Caco-2 (cell line): ENCODE data around the gene EPPIN. TPM values are rescaled to one million over a fixed set of nuclear protein-coding genes. Genes with fewer than 3 reads are reported as not detected.

ENCODE experiments used
- BruUV-seq: library from RNA; stranded (reverse); fragments of 400-500 nt; replicated peaks from 2 replicates; lab custom pipeline; 2021; lab: Mats Ljungman, UMichigan
- CTCF ChIA-PET: fragments of 300-600 bp; sonication (Branson Sonifier 250); formaldehyde crosslinking; loops from one replicate; lab custom pipeline; 2022; ENCODE audit warnings: antibody characterized with exemption; lab: Charles Lee
- POLR2A ChIA-PET: fragments of 300-600 bp; sonication (Branson Sonifier 250); formaldehyde crosslinking; loops from one replicate; lab custom pipeline; 2022; ENCODE audit warnings: antibody characterized with exemption; lab: Charles Lee
- DNase-seq, 2 experiments: peaks; one replicate each; pipeline versions ENCODE4 v3.0.0 to v3.0.0-alpha.2; 2020 to 2022
- H3K27me3 ChIP-seq: replicated peaks from 2 replicates; pipeline ENCODE4 v1.6.0; 2011; ENCODE audit warnings: low read length; ENCODE audit not compliant: control insufficient read depth, insufficient read depth
- H3K36me3 ChIP-seq: 2 replicates; pipeline ENCODE4 v1.5.1; 2011; ENCODE audit warnings: low read length; ENCODE audit not compliant: control insufficient read depth, insufficient read depth
- H3K4me1 ChIP-seq: fragments of 250-450 bp; sonication (Bioruptor Pico); 2 replicates; pipeline ENCODE4 v1.5.1; 2020; ENCODE audit warnings: mild to moderate bottlenecking
- H3K4me3 ChIP-seq: 2 replicates; pipeline ENCODE4 v1.5.1; 2011; ENCODE audit warnings: low read depth, mild to moderate bottlenecking, control low read depth, low read length
- H3K9me3 ChIP-seq: fragments of 250-450 bp; sonication (Bioruptor Pico); 2 replicates; pipeline ENCODE4 v1.5.1; 2020; ENCODE audit warnings: mild to moderate bottlenecking, moderate library complexity
- H3K27ac Mint-ChIP-seq: one replicate; pipeline ENCODE4 v1.8.0; 2022; ENCODE audit warnings: mixed read lengths; ENCODE audit not compliant: unreplicated experiment
- H3K27me3 Mint-ChIP-seq: one replicate; pipeline ENCODE4 v1.8.0; 2022; ENCODE audit warnings: mixed read lengths; ENCODE audit not compliant: insufficient read depth, unreplicated experiment
- H3K36me3 Mint-ChIP-seq: one replicate; pipeline ENCODE4 v1.8.0; 2022; ENCODE audit warnings: mild to moderate bottlenecking, mixed read lengths; ENCODE audit not compliant: insufficient read depth, unreplicated experiment
- H3K4me1 Mint-ChIP-seq: one replicate; pipeline ENCODE4 v1.8.0; 2022; ENCODE audit warnings: low read depth, mixed read lengths; ENCODE audit not compliant: unreplicated experiment
- H3K4me3 Mint-ChIP-seq: one replicate; pipeline ENCODE4 v1.8.0; 2022; ENCODE audit warnings: mild to moderate bottlenecking, moderate library complexity, mixed read lengths; ENCODE audit not compliant: unreplicated experiment
- H3K9me3 Mint-ChIP-seq: one replicate; pipeline ENCODE4 v1.8.0; 2022; ENCODE audit warnings: mixed read lengths; ENCODE audit not compliant: unreplicated experiment
- CTCF ChIP-seq, 2 experiments: fragments of 200-600 bp in 1 of 2; IDR thresholded peaks; 1 replicate in 1 of 2; 2 replicates in 1 of 2; pipeline versions ENCODE4 v1.5.1 to v1.8.0; 2011 to 2022; ENCODE audit warnings: antibody characterized with exemption in 1 of 2, control low read depth in 1 of 2, inconsistent platforms in 1 of 2, low read depth in 1 of 2, low read length in 1 of 2, mild to moderate bottlenecking in 1 of 2, moderate library complexity in 1 of 2; ENCODE audit not compliant: insufficient read depth in 1 of 2, severe bottlenecking in 1 of 2, unreplicated experiment in 1 of 2
- intact Hi-C: fragments of 100-400 bp; cut with micrococcal nuclease; formaldehyde crosslinking; loops from one replicate; pipeline ENCODE4 v1.10.0; 2022; ENCODE audit not compliant: unreplicated experiment
- total RNA-seq: library from RNA; stranded (reverse); gene quantifications from 2 replicates; pipeline ENCODE4 v1.2.3, GENCODE V29; 2022

The EPPIN gene
- total RNA-seq, 1 experiment from 2014 or later = not detected

DNA sequence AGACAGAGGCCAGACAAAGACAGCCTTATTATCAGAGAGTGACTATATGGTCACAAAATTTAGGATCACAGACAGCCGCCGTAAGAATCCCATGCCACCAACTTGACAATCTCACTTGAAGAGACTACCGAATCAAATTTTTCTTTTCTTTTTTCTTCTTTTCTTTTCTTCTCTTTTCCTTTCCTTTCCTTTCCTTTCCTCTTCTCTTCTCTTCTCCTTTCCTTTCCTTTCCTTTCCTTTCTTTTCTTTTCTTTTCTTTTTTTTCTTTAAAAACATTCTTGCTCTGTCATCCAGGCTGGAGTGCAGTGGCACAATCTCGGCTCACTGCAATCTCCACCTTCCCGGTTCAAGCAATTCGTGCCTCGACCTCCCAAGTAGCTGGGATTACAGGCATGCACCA lies 1.2 kb upstream of the EPPIN start:
- Histone ChIP-seq H3K9me3 (0 out of 2 replicates have a peak, but pooled peaks cover 3% of the 10 kb centered on the region), H3K36me3 (no peaks in the 10 kb centered on the region), H3K4me3 (no peak overlapping the region), H3K27me3 (0 out of 2 replicates have a peak, but pooled peaks cover 1% of the 10 kb centered on the region), H3K4me1 (no peaks in the 10 kb centered on the region)
- TF ChIP-seq CTCF (IDR thresholded peaks at IDR 0.05; ENCODE audit: insufficient read depth in 1 of 2, low read depth in 1 of 2, low read length in 1 of 2, severe bottlenecking in 1 of 2, unreplicated experiment in 1 of 2) = no peak
- DNase-seq = no peak
- no peak overlapping the region for H3K27ac Mint-ChIP-seq
- peaks cover 31% of the 10 kb centered on the region for H3K27me3 Mint-ChIP-seq
- H3K4me1 Mint-ChIP-seq = no peaks in the 10 kb centered on the region
- BruUV-seq = no TSS peak
- intact Hi-C loops = no loop called here
- CTCF ChIA-PET = interaction anchor here (0.7 to 3.8 kb wide), 2 partner anchors 27 to 223 kb away, joined by 14 to 34 read pairs; no protein-coding TSS in a partner anchor
- no peak overlapping the region for H3K4me3 Mint-ChIP-seq
- no peaks in the 10 kb centered on the region for H3K36me3 Mint-ChIP-seq
- H3K9me3 Mint-ChIP-seq = peaks cover 10% of the 10 kb centered on the region
- POLR2A ChIA-PET = interaction anchor here (0.6 kb wide), 1 partner anchor 308 kb away, joined by 3 read pairs; no protein-coding TSS in a partner anchor

DNA sequence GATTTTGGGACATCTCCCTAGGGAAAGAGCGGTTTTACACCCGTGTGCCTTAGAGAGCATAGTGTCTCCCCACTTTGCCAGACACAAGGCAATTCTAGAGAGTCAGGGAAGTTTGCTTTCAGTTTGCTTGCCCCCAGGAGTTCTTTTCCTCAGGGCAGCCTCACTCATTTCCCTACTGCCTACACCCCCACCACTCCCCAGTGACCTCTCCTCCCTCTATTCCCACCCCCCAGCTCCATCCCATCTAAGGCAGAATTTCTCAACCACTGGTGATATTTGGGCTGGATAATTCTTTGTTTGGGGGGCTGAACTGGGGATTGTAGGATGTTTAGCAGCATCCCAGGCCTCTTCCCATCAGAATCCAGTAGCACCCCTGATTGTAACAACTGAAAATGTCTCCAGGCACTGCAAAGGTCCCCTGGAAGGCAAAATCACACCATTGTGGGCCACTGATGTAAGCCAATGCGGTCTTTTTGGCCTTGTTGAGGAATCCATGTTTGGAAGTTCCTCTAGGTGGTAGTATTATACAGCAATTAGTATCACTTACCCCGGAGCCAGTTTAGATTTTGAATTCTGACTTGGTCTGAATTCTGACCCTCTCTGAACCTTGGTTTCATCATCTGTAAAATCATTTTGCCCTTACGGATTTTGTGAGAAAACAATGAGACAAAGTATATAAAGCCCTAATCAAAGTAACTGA lies 1.3 kb downstream of the EPPIN start:
- H3K4me1 Mint-ChIP-seq = no peaks in the 10 kb centered on the region
- H3K4me3 Mint-ChIP-seq = no peak overlapping the region
- ChIA-PET CTCF (interaction anchor here (0.6 to 1.6 kb wide), 3 partner anchors 84 to 375 kb away, joined by 3 to 33 read pairs (median 3); partner anchors contain the start of gene WFDC10A), POLR2A (no interaction called here)
- Histone ChIP-seq H3K4me3 (no peak overlapping the region), H3K9me3 (no peaks in the 10 kb centered on the region), H3K27me3 (peaks cover 3% of the 10 kb centered on the region; the same call in 1 of the 2 replicates), H3K4me1 (no peaks in the 10 kb centered on the region), H3K36me3 (no peaks in the 10 kb centered on the region)
- DNase-seq = peak in 1 of 2 experiments; percentile 69
- intact Hi-C loops = loop anchor here (1.0 to 2.0 kb wide), 4 partner anchors 31 to 227 kb away; no protein-coding TSS in a partner anchor
- peak; percentile 66 to 88 for TF ChIP-seq CTCF (IDR thresholded peaks at IDR 0.05; ENCODE audit: insufficient read depth in 1 of 2, low read depth in 1 of 2, low read length in 1 of 2, severe bottlenecking in 1 of 2, unreplicated experiment in 1 of 2)
- peaks cover 10% of the 10 kb centered on the region for H3K9me3 Mint-ChIP-seq
- no peak overlapping the region for H3K27ac Mint-ChIP-seq
- BruUV-seq = no TSS peak
- H3K36me3 Mint-ChIP-seq = no peaks in the 10 kb centered on the region
- peaks cover 35% of the 10 kb centered on the region for H3K27me3 Mint-ChIP-seq

- H3K4me3 ChIP-seq = no peak overlapping the region
- BruUV-seq = no TSS peak
- H3K9me3 ChIP-seq = no peaks in the 10 kb centered on the region
- ChIA-PET CTCF (interaction anchor here (0.6 to 1.6 kb wide), 3 partner anchors 84 to 376 kb away, joined by 3 to 33 read pairs (median 3); partner anchors contain the start of gene WFDC10A), POLR2A (no interaction called here)
- no peak for TF ChIP-seq CTCF (IDR thresholded peaks at IDR 0.05; ENCODE audit: insufficient read depth in 1 of 2, low read depth in 1 of 2, low read length in 1 of 2, severe bottlenecking in 1 of 2, unreplicated experiment in 1 of 2)
- no peaks in the 10 kb centered on the region for H3K4me1 ChIP-seq
- Mint-ChIP-seq H3K9me3 (peaks cover 6% of the 10 kb centered on the region), H3K4me3 (no peak overlapping the region), H3K27ac (no peak overlapping the region), H3K27me3 (peaks cover 34% of the 10 kb centered on the region), H3K4me1 (no peaks in the 10 kb centered on the region), H3K36me3 (no peaks in the 10 kb centered on the region)
- H3K36me3 ChIP-seq = no peaks in the 10 kb centered on the region
- intact Hi-C loops = no loop called here
- DNase-seq = no peak
- peaks cover 3% of the 10 kb centered on the region; the same call in 1 of the 2 replicates for H3K27me3 ChIP-seq
Observed at GRCh38 chr20:45545351-45545750, 1.9 kb downstream of the EPPIN start.
